GM18868 (cell line): Measurements from ENCODE around the gene RASGRP1.

Experiments used
- ATAC-seq: cut with Tn5 transposase; IDR thresholded peaks from one replicate; pipeline ENCODE4 v1.9.1; 2021; ENCODE audit warnings: mild to moderate bottlenecking, moderate library complexity; ENCODE audit not compliant: unreplicated experiment

RASGRP1 gene

GRCh38 chr15:38508647-38509046, 56.0 kb downstream of the RASGRP1 start:
- peak; percentile 80 for ATAC-seq

- ATAC-seq: no peak
These were observed 57.0 kb downstream of the RASGRP1 start for GRCh38 chr15:38507570-38507969.

- ATAC-seq: no peak
These were observed 57.6 kb downstream of the RASGRP1 start for GRCh38 chr15:38506997-38507396.

- no peak for ATAC-seq
These were observed 59.7 kb downstream of the RASGRP1 start for GRCh38 chr15:38504680-38505467.

GRCh38 chr15:38503496-38503895, 61.1 kb downstream of the RASGRP1 start:
- ATAC-seq: no peak

GRCh38 chr15:38499651-38500050, 65.0 kb downstream of the RASGRP1 start:
- ATAC-seq: no peak

GRCh38 chr15:38496151-38496550, 68.5 kb downstream of the RASGRP1 start:
- no peak for ATAC-seq

- no peak for ATAC-seq
These were observed 74.2 kb downstream of the RASGRP1 start for GRCh38 chr15:38490242-38490922.

- ATAC-seq: no peak
These were observed 77.2 kb downstream of the RASGRP1 start for GRCh38 chr15:38487378-38487777.

GRCh38 chr15:38486936-38487335, 77.7 kb downstream of the RASGRP1 start:
- ATAC-seq: no peak

GRCh38 chr15:38482572-38482971, 82.0 kb downstream of the RASGRP1 start:
- no peak for ATAC-seq

- no peak for ATAC-seq
These were observed 82.9 kb downstream of the RASGRP1 start for GRCh38 chr15:38481761-38482160.

GRCh38 chr15:38481113-38481512, 83.5 kb downstream of the RASGRP1 start:
- no peak for ATAC-seq

- ATAC-seq: no peak
These were observed 84.9 kb downstream of the RASGRP1 start for GRCh38 chr15:38479756-38480155.

- ATAC-seq: no peak
These were observed 85.3 kb downstream of the RASGRP1 start for GRCh38 chr15:38479266-38479665.

- ATAC-seq: no peak
These were observed 87.0 kb downstream of the RASGRP1 start for GRCh38 chr15:38477637-38478036.

GRCh38 chr15:38476120-38476519, 88.5 kb downstream of the RASGRP1 start:
- no peak for ATAC-seq

- ATAC-seq: no peak
These were observed 89.3 kb downstream of the RASGRP1 start for GRCh38 chr15:38475361-38475760.

- peak; percentile 100 for ATAC-seq
These were observed 90.4 kb downstream of the RASGRP1 start for GRCh38 chr15:38474155-38474757.

GRCh38 chr15:38471974-38472373, 92.6 kb downstream of the RASGRP1 start:
- ATAC-seq: no peak

- ATAC-seq: no peak
These were observed 93.8 kb downstream of the RASGRP1 start for GRCh38 chr15:38470816-38471215.

GRCh38 chr15:38464675-38465074, 99.9 kb downstream of the RASGRP1 start:
- ATAC-seq: no peak
